Testis (tissue), 3 donors: ENCODE data around the gene SLC45A1. TPM values are rescaled to one million over a fixed set of nuclear protein-coding genes. Genes with fewer than 3 reads are reported as not detected.

ENCODE experiments used
- DNase-seq: peaks from one replicate; pipeline ENCODE4 v3.0.0-alpha.2; 2019
- H3K27ac ChIP-seq, 2 donors: fragments of 200-600 bp; sonication (generic); one replicate each; pipeline ENCODE4 v1.5.1; 2019
- H3K27me3 ChIP-seq: fragments of 200-600 bp; sonication (generic); one replicate; pipeline ENCODE4 v1.5.1; 2019
- H3K36me3 ChIP-seq: fragments of 200-600 bp; sonication (generic); one replicate; pipeline ENCODE4 v1.5.1; 2017; ENCODE audit warnings: low read depth; ENCODE audit errors: missing control alignments
- H3K4me1 ChIP-seq: fragments of 200-600 bp; sonication (generic); one replicate; pipeline ENCODE4 v1.5.1; 2019
- H3K4me3 ChIP-seq, 2 donors: fragments of 200-600 bp; sonication (generic); one replicate each; pipeline ENCODE4 v1.5.1; 2017 to 2019
- H3K9me3 ChIP-seq: fragments of 200-600 bp; sonication (generic); one replicate; pipeline ENCODE4 v1.5.1; 2017
- CTCF ChIP-seq, 3 experiments: fragments of 450-650 bp in 2 of 3; fragments of 200-600 bp in 1 of 3; sonication (generic) in 1 of 3; IDR thresholded peaks; one replicate each; pipeline ENCODE4 v1.5.1; 2016 to 2019; ENCODE audit warnings: antibody characterized with exemption in 3 of 3, mild to moderate bottlenecking in 2 of 3, moderate library complexity in 1 of 3
- POLR2A ChIP-seq: fragments of 450-650 bp; IDR thresholded peaks from one replicate; pipeline ENCODE4 v1.6.1; 2017; ENCODE audit warnings: antibody characterized with exemption, mild to moderate bottlenecking, moderate library complexity
- WGBS, 2 donors: methylation state at CpG; one replicate each; pipeline ENCODE4 v1.1.5; 2018; 5-methylcytosine and 5-hydroxymethylcytosine counted together
- intact Hi-C: fragments of 100-400 bp; cut with DNase I; formaldehyde crosslinking; loops from one replicate; pipeline ENCODE4 v1.15.1; 2023; ENCODE audit warnings: low total_unique reads
- polyA plus RNA-seq: library from polyadenylated mRNA; stranded (reverse); fragments of 350-450 nt; fragmentation: Illumina TruSeq; extraction: RNeasy Lipid Tissue Mini Kit (QIAGEN cat#74804); gene quantifications from one replicate; pipeline ENCODE4 v1.2.3, GENCODE V29; 2014; ENCODE audit warnings: low read depth, low replicate concordance; ENCODE audit not compliant: insufficient read depth
- total RNA-seq, 2 donors: library from RNA; depleted of rRNA; stranded (reverse); fragments of >200 nt; gene quantifications; one replicate each; pipeline ENCODE4 v1.2.3, GENCODE V29; 2016

Gene SLC45A1
- total and polyA plus RNA-seq, 3 donors from 2014 or later: 5.6 to 9.0 (median 8.5) TPM

GRCh38 chr1:8348047-8348776 is 30.3 kb downstream of the SLC45A1 start:
- Histone ChIP-seq H3K4me3 (no peak overlapping the region), H3K27me3 (no peaks in the 10 kb centered on the region), H3K4me1 (peaks cover 31% of the 10 kb centered on the region), H3K9me3 (no peaks in the 10 kb centered on the region), H3K27ac (no peak overlapping the region), H3K36me3 (no peaks in the 10 kb centered on the region)
- WGBS, 2 donors: 77 to 84% methylated on average over 18 to 21 of the region's 21 CpGs
- intact Hi-C loops: no loop called here
- TF ChIP-seq CTCF (IDR thresholded peaks at IDR 0.05): no peak
- no peak for TF ChIP-seq POLR2A
- no peak for DNase-seq

GRCh38 chr1:8348777-8349472 is 31.0 kb downstream of the SLC45A1 start:
- 51 to 62% methylated on average over 12 to 21 of the region's 21 CpGs for WGBS, 2 donors
- Histone ChIP-seq H3K36me3 (no peaks in the 10 kb centered on the region), H3K27ac (no peak overlapping the region), H3K9me3 (no peaks in the 10 kb centered on the region), H3K4me1 (peaks cover 33% of the 10 kb centered on the region), H3K4me3 (no peak overlapping the region), H3K27me3 (no peaks in the 10 kb centered on the region)
- TF ChIP-seq CTCF (IDR thresholded peaks at IDR 0.05) (peak; percentile 36 to 85 (median 65)), POLR2A (no peak)
- DNase-seq: peak; percentile 67
- intact Hi-C loops: no loop called here

GRCh38 chr1:8349473-8349865 is 31.6 kb downstream of the SLC45A1 start:
- Histone ChIP-seq H3K9me3 (no peaks in the 10 kb centered on the region), H3K27ac (peak overlapping the region in 1 of 2 donors; percentile 30), H3K4me3 (no peak overlapping the region), H3K36me3 (no peaks in the 10 kb centered on the region), H3K27me3 (no peaks in the 10 kb centered on the region), H3K4me1 (peaks cover 33% of the 10 kb centered on the region)
- 74 to 97% methylated on average over 9 of the region's 9 CpGs for WGBS, 2 donors
- TF ChIP-seq POLR2A (no peak), CTCF (IDR thresholded peaks at IDR 0.05) (no peak)
- intact Hi-C loops: no loop called here
- DNase-seq: no peak

- peak overlapping the region; percentile 30 to 55 for H3K27ac ChIP-seq
- no peak for DNase-seq
- TF ChIP-seq CTCF (IDR thresholded peaks at IDR 0.05) (no peak), POLR2A (no peak)
- intact Hi-C loops: no loop called here
- no peaks in the 10 kb centered on the region for H3K36me3 ChIP-seq
- no peaks in the 10 kb centered on the region for H3K27me3 ChIP-seq
- WGBS, 2 donors: 48 to 56% methylated on average over 4 to 14 of the region's 14 CpGs
- peaks cover 33% of the 10 kb centered on the region for H3K4me1 ChIP-seq
- H3K9me3 ChIP-seq: no peaks in the 10 kb centered on the region
- H3K4me3 ChIP-seq: no peak overlapping the region
Observed at GRCh38 chr1:8349961-8350360, 32.0 kb downstream of the SLC45A1 start.
